ENCODE data around the gene CBX1.
A peak's percentile ranks its signal among the peaks of the same experiment; 100 is the strongest.

CBX1 gene

GRCh38 chr17:48101012-48101720 lies at the start of gene CBX1:
Gene CBX1, minus strand, starts transcription at chr17:48101478. Its CDS starts 24,474 bp downstream, at chr17:48077004.
- DNase-seq (ENCODE audit: low spot score) = peak; percentile 93

DNA sequence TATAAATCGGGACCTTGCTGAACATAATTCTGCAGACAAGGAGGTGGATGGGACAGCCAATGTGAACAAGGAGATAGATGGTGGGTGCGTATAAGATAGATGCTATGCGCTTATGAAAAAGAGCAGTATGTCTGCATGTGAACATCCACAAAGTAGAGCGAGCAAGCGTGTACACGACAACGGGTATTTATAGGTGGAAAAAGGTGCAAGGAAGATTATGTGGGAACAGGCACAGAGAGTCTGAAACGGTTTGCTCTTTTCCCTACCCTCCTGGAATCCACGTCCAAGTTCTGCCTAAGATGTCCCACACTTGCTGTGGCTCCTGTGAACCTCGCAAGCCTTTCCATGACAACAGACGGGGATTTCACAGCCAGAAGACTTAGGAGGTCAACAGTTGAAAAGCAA lies 49.3 kb upstream of the CBX1 start:
- DNase-seq (ENCODE audit: low spot score) = no peak

DNA sequence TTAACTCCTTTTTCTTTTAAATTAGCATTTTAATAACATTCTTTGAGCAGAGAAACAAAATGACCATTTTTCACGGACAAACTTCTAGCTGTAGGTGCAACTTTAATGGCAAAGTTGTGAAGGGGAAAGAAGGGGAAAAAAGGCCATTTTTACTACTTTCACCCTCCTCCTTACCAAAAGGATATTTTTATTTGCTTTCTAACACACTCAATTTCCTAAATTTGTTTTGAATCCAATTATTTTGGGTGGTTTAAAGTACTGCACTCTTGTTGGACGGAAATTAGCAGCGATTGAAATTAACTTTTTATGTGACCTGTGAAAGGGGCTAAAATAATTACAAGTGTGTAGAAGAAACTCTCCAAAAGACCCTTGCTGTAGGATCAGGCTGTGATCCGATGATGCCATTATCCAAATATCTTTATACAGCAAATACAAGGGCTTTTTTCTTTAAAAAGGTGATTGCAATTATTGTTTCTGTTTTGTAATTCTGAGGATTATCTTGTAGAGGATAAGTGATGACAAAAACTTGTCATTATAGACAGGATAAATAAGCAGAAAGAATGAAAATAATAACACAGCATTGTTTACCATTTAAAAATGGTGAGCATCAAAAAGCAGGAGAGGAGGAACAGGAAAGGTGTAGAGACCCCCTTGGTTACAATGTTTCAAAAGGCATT lies 48.6 kb upstream of the CBX1 start:
- DNase-seq (ENCODE audit: low spot score) = no peak

GRCh38 chr17:48148854-48149786 lies 47.8 kb upstream of the CBX1 start:
- no peak for DNase-seq (ENCODE audit: low spot score)

DNA sequence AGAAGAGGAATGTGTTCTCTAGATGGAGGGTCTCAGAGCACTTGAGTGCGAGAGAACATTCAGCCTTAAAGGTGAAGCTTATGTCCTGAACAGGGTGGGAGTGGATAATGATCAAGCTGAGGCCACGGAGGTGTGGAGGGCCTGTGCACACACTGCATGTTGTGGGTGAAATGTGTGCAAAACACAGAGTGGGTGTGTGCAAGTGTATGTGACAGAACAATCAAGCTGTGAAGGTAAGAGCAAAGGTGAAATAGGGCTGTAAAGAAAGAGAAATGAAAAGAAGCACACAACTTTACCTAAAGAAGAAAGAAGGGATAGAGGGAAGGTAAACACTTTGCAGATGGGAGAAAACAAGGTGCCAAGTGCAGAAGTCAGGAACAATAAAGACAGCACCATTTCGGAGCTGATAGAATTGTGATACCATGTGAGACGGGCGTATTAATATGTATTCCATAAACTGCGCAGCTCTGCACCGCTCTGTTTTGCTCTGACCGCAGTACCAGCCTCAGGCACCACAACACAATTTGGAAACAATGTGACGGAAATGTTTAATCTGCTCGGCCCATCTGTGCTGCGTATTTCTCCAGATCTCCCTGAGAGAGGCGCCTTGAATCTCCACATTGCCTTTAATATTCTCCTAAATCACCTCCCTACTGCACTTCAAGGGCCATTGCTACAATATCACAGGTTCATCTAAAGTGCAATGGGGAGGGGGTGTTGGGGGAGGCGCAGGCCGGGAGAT lies 46.9 kb upstream of the CBX1 start:
- DNase-seq (ENCODE audit: low spot score) = peak; percentile 25

GRCh38 chr17:48144976-48145798 lies 43.9 kb upstream of the CBX1 start:
- no peak for DNase-seq (ENCODE audit: low spot score)

GRCh38 chr17:48144231-48144630 lies 43.0 kb upstream of the CBX1 start:
- DNase-seq (ENCODE audit: low spot score) = no peak

DNA sequence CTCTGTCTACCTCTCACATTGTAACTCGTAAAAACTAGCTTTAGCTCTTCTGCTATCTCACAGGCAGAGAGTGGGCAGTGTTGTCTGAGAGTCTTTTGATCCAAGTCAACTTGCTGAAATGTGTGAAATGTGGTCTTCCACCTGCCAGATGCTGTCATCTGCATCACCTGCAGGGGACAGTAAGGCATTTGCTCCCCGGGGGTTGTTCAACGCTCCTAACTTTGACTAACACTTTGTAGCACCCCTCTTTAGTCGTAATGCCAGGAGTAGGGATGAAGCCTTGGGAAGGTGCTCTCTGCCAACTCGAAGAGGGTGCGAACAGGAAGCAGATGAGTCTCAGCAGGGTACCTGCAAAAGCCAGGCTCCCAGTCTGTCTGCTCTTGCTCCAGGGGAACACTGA lies 42.4 kb upstream of the CBX1 start:
- no peak for DNase-seq (ENCODE audit: low spot score)

DNA sequence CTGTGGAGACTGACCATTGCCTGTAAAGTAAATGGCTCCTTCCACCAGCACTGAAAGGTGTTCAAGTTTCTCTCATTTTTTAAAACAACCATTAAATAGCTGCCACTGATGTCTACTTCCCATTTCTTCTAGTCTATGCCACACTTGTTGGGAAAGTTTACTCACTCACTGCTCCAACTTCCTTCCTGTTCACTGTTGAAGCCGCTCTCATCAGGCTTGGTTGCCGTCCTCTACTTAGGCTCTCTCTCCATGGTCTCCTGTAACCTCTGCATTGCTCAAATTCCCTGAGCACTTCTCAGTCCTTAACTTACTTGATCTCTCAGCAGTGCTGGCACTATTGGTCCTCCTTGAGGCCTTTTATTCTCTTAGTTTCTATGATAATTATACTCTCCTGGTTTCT lies 38.7 kb upstream of the CBX1 start:
- DNase-seq (ENCODE audit: low spot score) = no peak

DNA sequence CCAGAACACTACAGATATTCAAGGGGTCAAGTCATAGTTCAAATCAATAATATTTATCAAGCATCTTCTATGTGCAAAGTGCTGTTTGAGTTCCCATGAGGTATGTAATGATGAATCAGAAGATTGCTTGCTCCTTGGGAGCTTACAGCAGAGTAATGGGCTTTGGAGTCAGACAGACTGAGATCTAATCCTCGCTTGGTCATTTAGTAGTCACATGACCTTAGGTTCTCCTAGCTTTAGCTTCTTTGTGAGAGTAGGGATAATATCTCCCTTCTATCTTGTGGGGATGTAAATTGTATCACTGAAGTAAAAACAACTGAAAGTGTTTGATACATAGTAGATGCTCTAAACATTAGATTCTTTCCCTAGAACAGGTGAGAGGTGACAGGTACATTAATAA lies 36.4 kb upstream of the CBX1 start:
- no peak for DNase-seq (ENCODE audit: low spot score)

DNA sequence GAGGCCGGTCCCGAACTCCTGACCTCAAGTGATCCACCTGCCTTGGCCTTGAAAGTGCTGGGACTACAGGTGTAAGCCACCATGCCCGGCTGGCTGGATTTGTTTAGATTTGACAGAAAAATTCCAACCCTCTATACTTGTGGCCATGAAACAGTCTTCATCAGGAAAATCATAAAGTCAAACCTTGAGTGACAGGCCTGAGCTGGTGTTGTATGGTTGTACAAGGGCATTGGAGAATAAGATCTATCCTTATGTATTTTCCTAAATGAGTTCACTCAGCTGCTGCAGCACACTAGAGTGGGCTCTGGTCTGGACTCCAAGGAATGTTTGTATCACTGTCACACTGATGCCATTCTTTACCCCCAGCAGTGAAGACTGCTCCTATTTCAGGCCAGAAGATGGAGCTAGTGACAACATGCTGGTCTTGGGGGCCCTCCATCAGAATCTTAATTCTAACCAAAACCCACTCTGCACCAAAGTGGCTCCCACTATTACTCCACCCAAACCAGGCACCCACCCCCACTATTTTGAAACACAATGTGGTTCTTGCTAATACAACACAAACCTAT lies 33.7 kb upstream of the CBX1 start:
- no peak for DNase-seq (ENCODE audit: low spot score)

- no peak for DNase-seq (ENCODE audit: low spot score)
Observed at GRCh38 chr17:48132385-48132784, 31.1 kb upstream of the CBX1 start.

- DNase-seq (ENCODE audit: low spot score) = peak; percentile 82
Observed at GRCh38 chr17:48131216-48131824, 30.0 kb upstream of the CBX1 start.

GRCh38 chr17:48129981-48130380 lies 28.7 kb upstream of the CBX1 start:
- DNase-seq (ENCODE audit: low spot score) = no peak

GRCh38 chr17:48128400-48128799 lies 27.1 kb upstream of the CBX1 start:
- no peak for DNase-seq (ENCODE audit: low spot score)

DNA sequence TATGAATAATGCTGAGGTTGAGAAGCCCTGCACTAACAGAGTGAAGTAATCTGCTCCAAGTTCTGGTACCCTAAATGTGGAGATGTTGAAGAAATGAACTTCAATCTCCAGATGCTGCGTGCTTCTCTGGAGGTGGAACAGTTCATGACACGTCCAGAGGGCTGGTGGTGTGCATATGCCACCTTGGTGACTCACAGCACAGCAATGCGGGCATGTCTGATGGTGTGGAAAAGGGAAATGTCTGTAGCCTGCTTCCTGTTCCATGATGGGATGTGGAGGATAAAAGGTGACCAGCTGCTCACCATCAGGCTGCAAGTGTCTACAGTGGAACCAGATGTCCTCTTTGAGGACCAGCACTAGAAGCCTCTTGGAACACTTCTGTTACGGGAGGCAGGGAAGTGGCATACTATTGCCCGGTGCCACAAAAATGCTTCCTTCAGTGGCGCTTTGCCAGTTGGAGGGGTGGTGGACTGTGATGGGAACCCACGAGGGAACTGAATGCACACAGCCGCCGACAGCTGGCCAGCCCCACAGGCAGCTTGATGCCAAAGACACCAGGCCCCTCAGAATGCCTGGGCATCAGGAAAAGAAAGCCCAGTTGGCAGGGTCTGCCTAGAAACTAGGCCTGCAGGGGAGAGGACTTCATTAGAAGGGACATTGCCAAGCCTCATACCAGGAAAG lies 26.2 kb upstream of the CBX1 start:
- peak; percentile 40 for DNase-seq (ENCODE audit: low spot score)

DNA sequence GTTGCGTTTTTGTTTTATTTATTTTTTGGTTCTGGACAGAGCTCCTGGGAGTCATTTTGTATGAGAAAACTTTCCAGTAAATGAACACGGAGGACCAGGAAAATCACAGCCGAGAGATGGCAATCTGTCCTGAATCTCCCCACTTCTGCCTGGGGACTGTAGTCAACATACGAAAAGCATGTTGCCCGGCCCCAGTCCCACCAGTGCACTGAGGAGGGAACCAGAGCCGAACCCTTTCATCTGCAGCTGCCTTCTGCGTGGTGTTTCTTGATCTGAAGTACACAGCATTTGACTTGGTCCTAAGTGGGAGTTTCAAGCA lies 25.2 kb upstream of the CBX1 start:
- DNase-seq (ENCODE audit: low spot score) = no peak

DNA sequence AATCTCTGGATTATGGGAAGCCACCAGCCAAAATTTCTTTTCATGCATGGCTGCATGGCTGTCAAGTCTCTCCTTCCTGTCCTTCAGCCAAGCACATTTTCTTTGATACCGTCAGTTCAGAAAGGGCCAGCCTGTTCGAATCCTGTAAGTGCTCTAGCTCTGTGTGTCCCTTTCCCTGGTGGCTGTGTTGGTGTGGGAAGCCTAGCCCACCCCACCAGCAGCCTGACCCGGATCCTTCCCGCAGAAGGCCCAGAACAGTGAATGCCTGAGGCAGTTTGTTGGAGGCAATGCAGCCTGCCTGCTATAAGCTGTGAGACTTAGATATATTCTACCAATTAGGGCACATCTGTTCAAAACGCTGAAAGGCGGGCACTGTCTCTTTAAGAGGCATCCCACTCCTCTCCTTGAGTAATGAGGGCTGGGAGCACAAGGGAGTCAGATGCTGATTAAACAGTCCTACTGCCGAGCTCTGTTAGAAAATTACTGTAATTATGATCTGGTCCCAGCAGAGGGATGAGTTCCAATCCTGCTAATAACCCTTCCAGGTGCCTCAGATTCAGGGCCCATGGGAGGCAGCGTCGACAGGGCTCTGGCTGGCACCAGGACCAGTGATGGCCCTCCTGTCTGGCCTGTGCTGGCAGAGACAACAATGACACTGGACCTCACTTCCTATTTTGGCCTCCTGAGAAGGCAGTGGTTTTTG lies 24.7 kb upstream of the CBX1 start:
- no peak for DNase-seq (ENCODE audit: low spot score)

DNA sequence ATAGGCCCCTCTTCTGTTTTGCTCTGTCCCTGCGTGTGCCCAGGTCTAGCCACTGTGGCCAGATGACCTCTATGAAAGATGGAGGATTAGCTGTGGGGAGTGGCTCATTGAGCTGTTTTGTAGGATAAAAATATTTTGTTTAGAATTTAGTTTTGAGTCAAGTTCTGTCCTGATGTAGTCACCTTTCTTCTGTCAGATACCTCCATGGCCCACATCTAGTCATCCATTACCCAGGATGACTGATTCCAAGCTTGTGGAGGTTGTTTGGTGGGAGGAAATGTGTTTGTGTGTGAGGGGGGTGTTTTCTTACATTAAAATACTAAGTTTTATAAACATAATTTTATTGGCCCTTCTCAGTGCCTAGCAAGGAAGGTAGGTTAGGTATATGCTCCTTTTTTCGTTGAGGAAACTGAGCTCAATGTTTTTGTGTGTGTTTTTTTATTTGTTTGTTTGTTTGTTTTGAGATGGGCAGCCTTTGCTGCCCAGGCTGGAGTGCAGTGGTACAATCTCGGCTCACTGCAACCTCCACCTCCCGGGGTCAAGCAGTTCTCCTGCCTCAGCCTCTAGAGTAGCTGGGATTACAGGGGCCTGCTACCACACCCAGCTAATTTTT lies 22.6 kb upstream of the CBX1 start:
- DNase-seq (ENCODE audit: low spot score) = no peak

All from AG08395 (cell line).